ENCODE results near the gene VMP1.
"Not testable (repeated sequence)": the region's sequence is repeated elsewhere in the genome, so short reads cannot be mapped to it uniquely, and the experiment has no call there.

Gene VMP1

DNA sequence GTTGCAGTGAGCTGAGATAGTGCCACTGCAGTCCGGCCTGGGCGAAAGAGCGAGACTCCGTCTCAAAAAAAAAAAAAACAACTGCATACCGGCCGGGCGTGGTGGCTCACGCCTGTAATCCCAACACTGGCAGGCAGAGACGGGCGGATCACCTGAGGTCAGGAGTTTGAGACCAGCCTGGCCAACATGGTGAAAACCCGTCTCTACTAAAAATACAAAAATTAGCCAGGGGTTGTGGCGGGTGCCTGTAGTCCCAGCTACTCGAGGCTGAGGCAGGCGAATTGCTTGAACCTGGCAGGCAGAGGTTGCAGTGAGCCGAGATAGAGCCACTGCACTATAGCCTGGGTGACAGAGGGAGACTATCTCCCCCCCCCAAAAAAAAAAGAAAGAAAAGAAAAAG lies 142.9 kb downstream of the VMP1 start:
- WGBS (ENCODE audit: insufficient coverage) = 100% methylated on average over 6 of the region's 15 CpGs
- H3K27me3 ChIP-seq (replicated peaks in 2 of 5; ENCODE audit: control insufficient read depth in 4 of 5, insufficient read depth in 5 of 5, low read length in 4 of 5); POLR2A ChIA-PET; H3K4me3 ChIP-seq (ENCODE audit: control insufficient read depth in 1 of 7, extremely low read depth in 1 of 7, insufficient read depth in 4 of 7, low read depth in 2 of 7, low read length in 6 of 7); H3K27ac ChIP-seq (ENCODE audit: insufficient read depth in 1 of 2, low read depth in 1 of 2, low read length in 2 of 2, poor library complexity in 1 of 2, severe bottlenecking in 2 of 2); DNase-seq; H3K9me3 ChIP-seq (ENCODE audit: control extremely low read depth in 1 of 5, control insufficient read depth in 4 of 5, insufficient read depth in 2 of 5, low read depth in 1 of 5, low read length in 4 of 5); H3K36me3 ChIP-seq (ENCODE audit: control insufficient read depth in 4 of 4, insufficient read depth in 4 of 4, low read length in 3 of 4): not testable (repeated sequence)
- CTCF ChIA-PET = interaction anchor here (1.6 to 5.2 kb wide), 3 partner anchors 9 to 19 kb away, joined by 4 to 25 read pairs (median 8); no protein-coding TSS in a partner anchor
- peaks cover 8 to 42% (median 25%) of the 10 kb centered on the region in 4 experiments for H3K4me1 ChIP-seq (ENCODE audit: control extremely low read depth in 1 of 4, control insufficient read depth in 4 of 4, insufficient read depth in 4 of 4, low read length in 3 of 4)

DNA sequence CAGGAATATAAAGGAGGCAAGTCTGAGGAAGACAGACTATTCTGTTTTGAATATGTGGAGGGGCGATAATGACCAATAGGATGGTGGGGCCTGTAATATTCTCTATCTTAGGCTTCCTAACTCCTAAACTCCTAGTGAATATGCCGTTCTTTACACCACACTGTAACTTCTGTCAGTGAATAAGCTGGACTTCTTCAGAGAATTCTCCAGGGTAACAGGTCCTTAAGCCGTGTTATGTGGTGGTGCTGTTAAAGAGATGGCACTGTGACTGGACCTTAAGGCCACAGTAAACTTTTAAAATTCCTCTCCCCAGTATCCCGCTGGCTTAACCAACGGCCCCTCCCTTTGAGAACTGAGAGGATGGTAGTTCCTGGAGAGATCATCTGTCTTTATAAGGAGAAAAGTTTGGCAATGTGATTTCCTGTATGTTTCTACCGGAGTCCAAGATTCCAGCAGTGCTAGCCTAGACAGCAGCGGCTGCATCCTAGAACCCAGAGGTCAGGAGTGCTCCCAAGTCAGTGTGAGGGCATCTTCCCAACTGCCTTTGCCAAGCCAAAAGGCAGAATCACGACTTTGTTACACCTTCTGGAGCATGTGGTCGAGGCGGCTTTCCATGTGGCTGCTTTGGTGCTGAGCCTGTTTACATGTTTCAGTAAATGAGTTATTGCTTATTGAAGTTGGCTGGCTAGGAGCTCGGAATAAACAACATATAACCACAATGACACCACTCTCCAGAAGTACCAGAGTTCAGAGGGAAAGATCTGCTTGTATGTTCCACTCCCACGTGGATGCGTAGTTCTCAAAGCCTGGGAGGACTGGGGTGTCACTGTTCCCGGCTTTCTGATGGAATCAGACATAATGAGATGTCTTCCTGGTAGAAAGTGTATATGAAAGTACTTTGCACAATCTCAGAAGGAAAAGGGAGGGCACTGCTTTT lies 144.3 kb downstream of the VMP1 start:
- no peak overlapping the region for H3K27ac ChIP-seq (ENCODE audit: insufficient read depth in 1 of 2, low read depth in 1 of 2, low read length in 2 of 2, poor library complexity in 1 of 2, severe bottlenecking in 2 of 2)
- CTCF ChIA-PET = interaction anchor here (1.0 to 1.7 kb wide), 3 partner anchors 8 to 94 kb away, joined by 3 to 4 read pairs (median 4); no protein-coding TSS in a partner anchor
- POLR2A ChIA-PET = no interaction called here

DNA sequence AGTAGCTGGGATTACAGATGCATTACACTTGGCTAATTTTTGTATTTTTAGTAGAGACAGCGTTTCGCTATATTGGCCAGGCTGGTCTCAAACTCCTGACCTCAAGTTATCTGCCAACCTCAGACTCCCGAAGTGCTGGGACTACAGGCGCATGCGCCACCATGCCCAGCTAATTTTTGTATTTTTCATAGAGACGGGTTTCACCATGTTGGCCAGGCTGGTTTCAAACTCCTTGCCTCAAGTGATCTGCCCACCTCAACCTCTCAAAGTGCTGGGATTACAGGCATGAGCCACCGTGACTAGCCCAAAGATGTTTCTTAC lies 145.4 kb downstream of the VMP1 start:
- not testable (repeated sequence) for H3K36me3 ChIP-seq (ENCODE audit: control insufficient read depth in 4 of 4, insufficient read depth in 4 of 4, low read length in 3 of 4); H3K27me3 ChIP-seq (replicated peaks in 2 of 5; ENCODE audit: control insufficient read depth in 4 of 5, insufficient read depth in 5 of 5, low read length in 4 of 5); H3K4me3 ChIP-seq (ENCODE audit: control insufficient read depth in 1 of 7, extremely low read depth in 1 of 7, insufficient read depth in 4 of 7, low read depth in 2 of 7, low read length in 6 of 7); H3K9me3 ChIP-seq (ENCODE audit: control extremely low read depth in 1 of 5, control insufficient read depth in 4 of 5, insufficient read depth in 2 of 5, low read depth in 1 of 5, low read length in 4 of 5); DNase-seq; H3K27ac ChIP-seq (ENCODE audit: insufficient read depth in 1 of 2, low read depth in 1 of 2, low read length in 2 of 2, poor library complexity in 1 of 2, severe bottlenecking in 2 of 2)
- ChIA-PET CTCF (interaction anchor here (0.9 to 1.7 kb wide), 4 partner anchors 25 to 95 kb away, joined by 3 to 4 read pairs (median 4); no protein-coding TSS in a partner anchor), POLR2A (interaction anchor here (0.9 kb wide), 1 partner anchor 11 kb away, joined by 3 read pairs; no protein-coding TSS in a partner anchor)
- peaks cover 2 to 19% (median 8%) of the 10 kb centered on the region in 4 experiments for H3K4me1 ChIP-seq (ENCODE audit: control extremely low read depth in 1 of 4, control insufficient read depth in 4 of 4, insufficient read depth in 4 of 4, low read length in 3 of 4)
- 98% methylated on average over 7 of the region's 7 CpGs for WGBS (ENCODE audit: insufficient coverage)

More for the DNA sequence above, 144.3 kb downstream of the VMP1 start:
- no peaks in the 10 kb centered on the region for H3K27me3 ChIP-seq (replicated peaks in 2 of 5; ENCODE audit: control insufficient read depth in 4 of 5, insufficient read depth in 5 of 5, low read length in 4 of 5)
- H3K36me3 ChIP-seq (ENCODE audit: control insufficient read depth in 4 of 4, insufficient read depth in 4 of 4, low read length in 3 of 4) = no peaks in the 10 kb centered on the region
- DNase-seq = no peak
- peaks cover 4 to 28% (median 12%) of the 10 kb centered on the region in 4 experiments for H3K4me1 ChIP-seq (ENCODE audit: control extremely low read depth in 1 of 4, control insufficient read depth in 4 of 4, insufficient read depth in 4 of 4, low read length in 3 of 4)
- WGBS (ENCODE audit: insufficient coverage) = 98% methylated on average over 6 of the region's 14 CpGs
- H3K9me3 ChIP-seq (ENCODE audit: control extremely low read depth in 1 of 5, control insufficient read depth in 4 of 5, insufficient read depth in 2 of 5, low read depth in 1 of 5, low read length in 4 of 5) = no peaks in the 10 kb centered on the region
- H3K4me3 ChIP-seq (ENCODE audit: control insufficient read depth in 1 of 7, extremely low read depth in 1 of 7, insufficient read depth in 4 of 7, low read depth in 2 of 7, low read length in 6 of 7) = no peak overlapping the region

DNA sequence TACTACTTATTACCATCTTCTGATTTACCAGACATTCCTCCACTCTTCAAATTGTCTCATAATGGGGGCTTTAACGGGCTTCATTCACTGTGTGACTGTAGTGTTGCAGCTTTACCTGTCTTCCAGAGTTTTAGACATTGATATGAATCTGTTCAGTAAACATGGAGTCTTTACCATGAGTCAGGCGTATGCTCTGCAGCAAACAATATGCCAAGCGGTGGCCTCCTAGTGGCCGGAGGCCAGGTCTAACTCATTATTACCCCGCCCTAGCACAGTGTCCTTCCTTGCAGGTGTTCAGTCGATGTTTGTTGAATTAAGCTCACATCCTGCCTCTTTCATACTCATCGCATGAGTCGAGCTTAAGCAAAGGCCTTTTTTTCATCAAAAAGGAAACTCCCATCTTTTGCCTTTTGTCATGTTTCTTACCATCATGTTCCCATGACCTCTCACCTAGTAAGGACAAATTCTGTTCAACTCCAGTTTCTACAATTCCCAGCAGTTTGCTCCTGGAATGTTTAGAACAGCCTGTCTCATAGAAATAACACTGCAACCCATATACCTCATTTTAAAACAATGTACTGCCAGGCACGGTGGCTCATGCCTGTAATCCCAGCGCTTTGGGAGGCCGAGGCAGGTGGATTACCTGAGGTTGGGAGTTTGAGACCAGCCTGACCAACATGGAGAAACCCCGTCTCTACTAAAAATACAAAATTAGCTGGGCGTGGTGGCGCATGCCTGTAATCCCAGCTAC lies 145.9 kb downstream of the VMP1 start:
- DNase-seq = peak in 2 of 3 donors; percentile 49 to 59
- Histone ChIP-seq H3K9me3 (ENCODE audit: control extremely low read depth in 1 of 5, control insufficient read depth in 4 of 5, insufficient read depth in 2 of 5, low read depth in 1 of 5, low read length in 4 of 5) (no peaks in the 10 kb centered on the region), H3K27me3 (replicated peaks in 2 of 5; ENCODE audit: control insufficient read depth in 4 of 5, insufficient read depth in 5 of 5, low read length in 4 of 5) (no peaks in the 10 kb centered on the region), H3K27ac (ENCODE audit: insufficient read depth in 1 of 2, low read depth in 1 of 2, low read length in 2 of 2, poor library complexity in 1 of 2, severe bottlenecking in 2 of 2) (no peak overlapping the region), H3K4me3 (ENCODE audit: control insufficient read depth in 1 of 7, extremely low read depth in 1 of 7, insufficient read depth in 4 of 7, low read depth in 2 of 7, low read length in 6 of 7) (no peak overlapping the region), H3K4me1 (ENCODE audit: control extremely low read depth in 1 of 4, control insufficient read depth in 4 of 4, insufficient read depth in 4 of 4, low read length in 3 of 4) (peaks cover 2 to 15% (median 7%) of the 10 kb centered on the region in 4 experiments), H3K36me3 (ENCODE audit: control insufficient read depth in 4 of 4, insufficient read depth in 4 of 4, low read length in 3 of 4) (peaks cover 0 to 2% (median 0%) of the 10 kb centered on the region in 4 experiments)
- ChIA-PET POLR2A (interaction anchor here (0.9 kb wide), 1 partner anchor 12 kb away, joined by 3 read pairs; no protein-coding TSS in a partner anchor), CTCF (interaction anchor here (0.9 to 1.7 kb wide), 4 partner anchors 25 to 96 kb away, joined by 3 to 4 read pairs (median 4); no protein-coding TSS in a partner anchor)
- 94% methylated on average over 8 of the region's 14 CpGs for WGBS (ENCODE audit: insufficient coverage)

DNA sequence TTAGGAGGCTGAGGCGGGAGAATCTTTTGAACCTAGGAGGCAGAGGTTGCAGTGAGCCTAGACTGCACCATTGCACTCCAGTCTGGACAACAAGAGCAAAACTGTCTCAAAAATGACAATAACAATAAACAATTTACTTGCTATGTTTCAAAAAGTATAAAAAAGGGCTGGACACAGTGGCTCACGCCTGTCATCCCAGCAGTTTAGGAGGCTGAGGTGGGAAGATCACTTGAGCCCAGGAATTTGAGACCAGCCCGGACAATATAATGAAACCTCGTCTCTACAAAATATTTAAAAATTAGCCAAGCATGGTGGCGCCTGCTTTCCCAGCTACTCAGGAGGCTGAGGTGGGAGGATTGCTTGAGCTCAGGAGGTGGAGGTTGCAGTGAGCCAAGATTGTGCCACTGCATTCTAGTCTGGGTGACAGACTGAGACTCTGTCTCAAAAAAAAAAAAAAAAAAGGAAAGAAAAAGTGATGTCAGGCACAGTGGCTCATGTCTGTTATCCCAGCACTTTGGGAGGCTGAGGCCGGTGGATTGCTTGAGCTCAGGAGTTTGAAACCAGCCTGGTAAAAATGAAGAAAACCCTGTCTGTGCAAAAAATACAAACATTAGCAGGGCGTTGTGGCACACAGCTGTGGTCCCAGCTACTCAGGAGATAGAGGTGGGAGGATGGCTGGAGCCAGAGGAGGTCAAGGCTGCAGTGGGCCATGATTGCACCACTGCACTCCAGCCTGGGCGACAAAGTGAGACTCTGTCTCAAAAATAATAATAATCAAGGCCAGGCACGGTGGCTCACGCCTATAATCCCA lies 146.7 kb downstream of the VMP1 start:
- H3K4me3 ChIP-seq (ENCODE audit: control insufficient read depth in 1 of 7, extremely low read depth in 1 of 7, insufficient read depth in 4 of 7, low read depth in 2 of 7, low read length in 6 of 7); H3K9me3 ChIP-seq (ENCODE audit: control extremely low read depth in 1 of 5, control insufficient read depth in 4 of 5, insufficient read depth in 2 of 5, low read depth in 1 of 5, low read length in 4 of 5); H3K36me3 ChIP-seq (ENCODE audit: control insufficient read depth in 4 of 4, insufficient read depth in 4 of 4, low read length in 3 of 4); DNase-seq; H3K27ac ChIP-seq (ENCODE audit: insufficient read depth in 1 of 2, low read depth in 1 of 2, low read length in 2 of 2, poor library complexity in 1 of 2, severe bottlenecking in 2 of 2); H3K27me3 ChIP-seq (replicated peaks in 2 of 5; ENCODE audit: control insufficient read depth in 4 of 5, insufficient read depth in 5 of 5, low read length in 4 of 5): not testable (repeated sequence)
- WGBS (ENCODE audit: insufficient coverage) = 98% methylated on average over 10 of the region's 10 CpGs
- H3K4me1 ChIP-seq (ENCODE audit: control extremely low read depth in 1 of 4, control insufficient read depth in 4 of 4, insufficient read depth in 4 of 4, low read length in 3 of 4) = peaks cover 3 to 10% (median 6%) of the 10 kb centered on the region in 4 experiments
- POLR2A ChIA-PET = interaction anchor here (0.6 kb wide), 1 partner anchor 543 kb away, joined by 3 read pairs; no protein-coding TSS in a partner anchor
- CTCF ChIA-PET = interaction anchor here (0.9 to 1.0 kb wide), 2 partner anchors 69 to 85 kb away, joined by 4 read pairs; no protein-coding TSS in a partner anchor
